ENCODE results near the gene CALML4. TPM values are rescaled to one million over a fixed set of nuclear protein-coding genes. Genes with fewer than 3 reads are reported as not detected.
"Not testable (repeated sequence)": the region's sequence is repeated elsewhere in the genome, so short reads cannot be mapped to it uniquely, and the experiment has no call there.

The CALML4 gene
- total RNA-seq, 1 experiment from 2014 or later, result 1.4 TPM

- DNase-seq (ENCODE audit: low spot score), result no peak
These were observed 13.6 kb downstream of the CALML4 start for GRCh38 chr15:68191555-68191954.

GRCh38 chr15:68190048-68190447 is 15.1 kb downstream of the CALML4 start:
- DNase-seq (ENCODE audit: low spot score), result no peak

DNA sequence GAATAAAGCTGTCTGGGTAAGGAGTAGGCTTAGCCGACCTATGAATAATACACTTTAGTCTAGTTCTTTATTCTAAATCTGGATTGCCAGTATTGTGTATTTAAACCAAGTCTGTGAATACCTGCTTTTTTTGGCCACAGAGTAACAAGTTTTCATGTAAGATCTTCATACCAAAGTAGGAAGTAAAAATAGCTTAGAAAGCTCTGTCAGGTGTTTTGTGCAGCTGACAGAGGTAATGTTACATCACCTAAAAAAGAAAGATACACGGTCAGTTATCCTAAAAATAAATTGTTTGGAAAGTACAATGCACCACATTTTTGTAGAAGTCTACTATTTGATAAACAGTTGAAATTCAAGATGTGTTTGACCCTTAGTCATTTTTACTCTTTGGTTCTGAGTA is 16.5 kb downstream of the CALML4 start:
- DNase-seq (ENCODE audit: low spot score), result no peak

GRCh38 chr15:68187559-68187958 is 17.6 kb downstream of the CALML4 start:
- peak; percentile 35 for DNase-seq (ENCODE audit: low spot score)

GRCh38 chr15:68186671-68187397 is 18.3 kb downstream of the CALML4 start:
- peak; percentile 7 for DNase-seq (ENCODE audit: low spot score)

DNA sequence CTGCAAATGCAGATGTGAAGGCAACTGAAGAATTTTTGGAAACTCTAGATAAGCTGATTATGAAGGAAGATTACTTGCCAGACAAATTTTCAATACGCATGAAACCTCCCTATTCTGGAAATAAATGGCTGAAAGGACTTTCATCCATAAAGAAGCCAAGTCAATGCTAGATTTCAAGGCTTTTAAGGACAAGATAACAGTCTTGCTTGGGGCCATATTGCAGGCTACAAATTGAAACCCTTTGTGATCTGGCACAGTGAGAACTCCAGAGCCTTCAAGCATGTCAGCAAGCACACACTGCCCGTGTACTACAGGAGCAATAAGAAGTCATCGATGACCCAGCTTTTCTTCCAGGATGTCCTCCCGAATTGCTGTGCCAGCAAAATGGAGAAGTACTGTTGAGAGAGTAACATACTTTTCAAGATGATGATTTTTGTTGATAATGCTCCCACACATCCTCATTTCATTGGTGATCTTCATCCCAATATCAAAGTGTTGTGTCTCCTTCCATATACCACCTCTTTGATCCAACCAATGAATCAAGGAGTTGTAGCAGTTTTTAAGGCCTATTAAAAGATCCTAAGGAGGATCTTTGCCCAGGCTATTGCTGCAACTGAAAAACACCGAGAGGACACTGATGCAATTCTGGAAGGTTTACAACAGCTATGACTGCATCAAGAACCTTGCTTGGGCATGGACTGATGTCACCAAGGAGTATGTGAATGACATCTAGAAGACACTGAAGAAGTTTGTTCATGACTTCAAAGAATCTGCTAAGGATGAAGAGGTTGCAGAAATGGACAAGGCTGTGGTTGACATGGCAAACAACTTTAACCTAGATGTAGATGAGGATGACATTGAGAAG is 20.3 kb downstream of the CALML4 start:
- DNase-seq (ENCODE audit: low spot score), result no peak

DNA sequence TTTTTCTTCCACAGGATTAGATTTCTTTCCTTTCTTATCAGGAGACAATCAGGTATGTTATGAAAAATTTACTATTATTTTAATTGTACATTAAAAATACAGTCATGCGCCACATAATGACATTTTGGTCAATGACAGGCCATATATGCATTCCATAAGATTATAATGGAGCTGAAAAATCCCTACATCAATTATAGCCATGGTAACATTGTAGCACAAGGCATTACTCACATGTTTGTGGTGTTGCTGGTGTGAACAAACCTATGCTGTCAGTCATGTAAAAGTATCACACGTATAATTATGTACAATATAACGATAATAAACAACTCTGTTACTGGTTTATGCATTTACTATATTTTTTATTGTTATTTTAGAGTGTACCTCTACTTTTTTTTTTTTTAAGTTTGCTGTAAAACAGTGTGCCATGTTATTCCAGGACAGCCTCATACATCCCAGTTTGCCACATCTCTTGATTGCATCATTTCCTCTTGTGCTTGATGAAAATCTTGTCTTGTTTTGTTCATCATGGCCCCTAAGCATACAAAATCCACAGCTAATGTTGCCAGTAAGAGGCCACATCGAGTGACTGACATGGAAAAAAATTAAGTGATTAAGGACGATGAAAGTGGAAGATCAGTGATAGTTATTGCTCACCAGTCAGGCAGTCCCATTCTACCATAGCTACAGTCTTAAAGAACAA is 21.4 kb downstream of the CALML4 start:
- DNase-seq (ENCODE audit: low spot score), result no peak

DNA sequence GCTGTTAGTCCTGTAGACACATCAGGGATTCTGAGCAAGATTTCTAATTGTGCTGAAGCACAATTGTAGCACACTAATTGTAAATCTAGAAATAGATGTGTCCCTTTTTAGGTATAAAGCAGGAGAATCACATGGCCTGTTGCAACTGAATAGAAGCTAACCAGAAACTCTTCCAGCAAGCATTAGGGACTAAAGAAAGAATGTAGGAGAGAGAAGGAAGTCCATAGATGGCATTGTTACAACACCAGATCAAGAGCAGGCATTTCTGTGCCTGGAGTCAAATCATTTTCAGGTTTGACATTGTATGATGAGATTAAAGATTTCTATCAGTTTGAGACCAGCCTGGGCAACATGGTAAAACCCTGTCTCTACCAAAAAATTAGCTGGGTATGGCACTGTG is 27.4 kb downstream of the CALML4 start:
- no peak for DNase-seq (ENCODE audit: low spot score)

GRCh38 chr15:68176601-68177000 is 28.5 kb downstream of the CALML4 start:
- DNase-seq (ENCODE audit: low spot score), result no peak

DNA sequence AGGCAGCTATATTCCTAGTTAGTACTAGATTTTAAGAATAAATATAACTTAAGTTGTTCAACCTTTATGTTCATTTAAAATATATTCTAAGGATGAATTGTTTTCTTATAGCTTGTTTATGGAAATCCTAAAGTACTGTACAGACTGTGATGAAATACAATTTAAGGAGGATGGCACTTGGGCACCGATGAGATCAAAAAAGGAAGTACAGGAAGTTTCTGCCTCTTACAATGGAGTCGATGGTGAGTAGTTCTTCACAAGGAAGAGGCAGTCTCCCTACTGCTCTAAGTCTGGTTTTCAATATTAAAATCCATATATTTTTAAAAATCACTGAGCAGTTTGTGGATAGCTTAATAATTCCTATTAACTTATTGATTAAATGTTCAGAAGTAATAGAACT is 29.6 kb downstream of the CALML4 start:
- no peak for DNase-seq (ENCODE audit: low spot score)

GRCh38 chr15:68173119-68173518 is 32.0 kb downstream of the CALML4 start:
- DNase-seq (ENCODE audit: low spot score), result no peak

DNA sequence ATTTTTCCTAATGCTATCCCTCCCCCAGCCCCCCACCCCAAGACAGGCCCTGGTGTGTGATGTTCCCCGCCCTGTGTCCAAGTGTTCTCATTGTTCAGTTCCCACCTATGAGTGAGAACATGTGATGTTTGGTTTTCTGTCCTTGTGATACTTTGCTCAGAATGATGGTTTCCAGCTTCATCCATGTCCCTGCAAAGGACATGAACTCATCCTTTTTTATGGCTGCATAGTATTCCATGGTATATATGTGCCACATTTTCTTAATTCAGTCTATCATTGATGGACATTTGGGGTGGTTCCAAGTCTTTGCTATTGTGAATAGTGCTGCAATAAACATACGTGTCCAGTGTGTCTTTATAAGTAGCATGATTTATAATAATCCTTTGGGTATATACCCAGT is 33.1 kb downstream of the CALML4 start:
- DNase-seq (ENCODE audit: low spot score), result not testable (repeated sequence)

DNA sequence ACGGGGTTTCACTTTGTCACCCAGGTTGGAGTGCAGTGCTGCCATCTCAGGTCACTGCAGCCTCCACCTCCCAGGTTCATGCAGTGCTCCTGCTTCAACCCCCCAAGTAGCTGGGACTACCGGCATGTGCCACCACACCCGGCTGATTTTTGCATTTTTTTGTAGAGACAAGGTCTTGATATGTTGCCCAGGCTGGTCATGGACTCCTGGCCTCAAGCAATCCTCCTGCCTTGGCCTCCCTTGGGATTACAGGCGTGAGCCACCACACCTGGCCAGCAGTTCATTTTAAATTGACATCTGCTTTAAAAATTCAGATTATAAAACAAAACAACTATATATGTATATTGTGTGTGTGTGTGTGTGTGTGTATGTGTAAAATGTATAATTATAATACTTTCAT is 38.3 kb downstream of the CALML4 start:
- DNase-seq (ENCODE audit: low spot score), result no peak

DNA sequence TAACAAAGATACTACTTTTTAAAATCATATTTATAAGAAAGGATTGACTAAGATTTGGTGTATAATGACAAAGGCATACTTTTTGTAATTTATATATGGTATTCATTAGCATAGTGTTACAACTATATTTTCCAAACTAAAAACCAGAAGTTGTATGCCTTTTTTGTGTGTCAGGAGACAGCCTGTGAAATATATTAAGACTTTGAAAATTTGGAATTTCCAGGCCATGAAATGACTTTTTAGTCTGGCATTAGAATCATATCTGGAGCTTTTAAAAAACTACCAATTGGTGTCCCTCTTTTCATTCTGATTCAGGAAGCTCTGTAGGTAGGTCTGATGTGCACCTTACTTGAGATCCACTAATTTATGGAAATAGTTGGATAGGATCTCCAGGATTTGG is 41.9 kb downstream of the CALML4 start:
- no peak for DNase-seq (ENCODE audit: low spot score)

DNA sequence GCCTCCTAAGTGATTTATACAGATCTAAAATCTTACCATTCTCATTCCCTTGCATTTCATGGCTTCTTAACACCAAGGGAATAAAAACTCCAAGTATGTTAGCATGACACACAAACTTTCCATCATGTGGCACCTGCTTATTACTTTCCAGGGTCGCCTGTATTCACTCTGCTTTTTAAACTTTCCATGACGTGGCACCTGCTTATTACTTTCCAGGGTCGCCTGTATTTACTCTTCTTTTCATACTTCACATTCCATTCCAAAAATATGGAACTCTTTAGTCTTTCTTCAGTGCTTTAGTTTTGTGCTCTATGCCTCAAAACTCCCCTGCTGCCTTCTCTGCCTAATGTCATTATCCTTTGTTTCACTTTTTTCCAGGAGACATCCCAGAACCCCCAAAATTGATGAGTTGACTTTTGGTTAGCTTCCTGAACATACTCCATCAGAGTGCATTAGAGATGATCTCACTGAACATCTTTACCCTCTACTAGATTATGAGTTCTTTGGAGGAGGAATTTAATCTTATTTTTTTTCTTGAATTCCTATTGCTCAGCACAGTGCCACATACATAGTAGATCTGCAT is 47.0 kb downstream of the CALML4 start:
- no peak for DNase-seq (ENCODE audit: low spot score)

- no peak for DNase-seq (ENCODE audit: low spot score)
These were observed 48.1 kb downstream of the CALML4 start for GRCh38 chr15:68157074-68157473.

GRCh38 chr15:68154923-68155559 is 50.1 kb downstream of the CALML4 start:
- peak; percentile 36 for DNase-seq (ENCODE audit: low spot score)

- no peak for DNase-seq (ENCODE audit: low spot score)
These were observed 52.8 kb downstream of the CALML4 start for GRCh38 chr15:68152342-68152741.

- DNase-seq (ENCODE audit: low spot score), result no peak
These were observed 53.9 kb downstream of the CALML4 start for GRCh38 chr15:68151277-68151676.

DNA sequence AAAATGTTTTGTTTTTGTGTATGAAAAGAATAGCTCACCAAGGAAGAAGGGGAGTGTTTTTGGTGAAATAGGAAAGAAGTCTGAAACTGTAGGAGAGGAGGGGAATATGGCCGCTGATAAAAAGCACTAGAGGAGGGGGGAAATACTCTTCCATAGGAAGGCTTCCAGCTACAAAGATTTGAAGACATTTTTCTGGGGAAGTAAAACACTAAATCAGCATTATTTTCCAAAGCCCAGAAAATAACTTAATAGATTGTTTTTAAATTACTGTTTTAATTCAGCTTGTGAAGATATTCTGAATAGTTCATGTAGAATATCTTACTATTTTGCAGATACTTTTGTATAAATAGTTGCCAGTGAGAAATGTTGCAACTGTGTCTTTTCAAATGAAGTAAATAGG is 54.9 kb downstream of the CALML4 start:
- DNase-seq (ENCODE audit: low spot score), result no peak

- DNase-seq (ENCODE audit: low spot score), result no peak
These were observed 56.1 kb downstream of the CALML4 start for GRCh38 chr15:68149059-68149458.

DNA sequence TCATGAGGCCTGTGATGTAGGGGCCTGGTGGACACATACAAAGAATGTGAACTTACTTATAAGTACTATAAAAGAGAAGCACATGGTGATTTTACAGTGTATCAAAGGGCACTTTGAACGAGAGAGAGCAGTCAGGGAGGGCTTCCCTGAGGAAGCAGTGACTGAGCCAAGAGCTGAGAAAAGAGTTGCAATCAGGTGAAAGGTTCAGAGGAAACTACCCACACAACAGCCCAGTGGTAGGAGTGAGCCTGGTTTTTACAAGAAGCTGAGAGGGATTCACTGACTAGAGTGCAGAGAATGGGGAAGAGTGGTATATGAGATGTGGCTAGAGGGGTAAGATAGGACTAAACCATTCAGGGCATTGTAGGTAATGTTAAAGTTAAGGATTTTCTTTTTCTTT is 57.1 kb downstream of the CALML4 start:
- no peak for DNase-seq (ENCODE audit: low spot score)

Data from A172 (cell line).